OCI-LY3 (cell line): Measurements from ENCODE around the gene FAM98A.

Source experiments
- EZH2phosphoT487 ChIP-seq: fragments of 200-600 bp; shearing (Covaris generic); IDR thresholded peaks from 2 replicates; pipeline ENCODE4 v1.6.1; 2018; ENCODE audit warnings: antibody characterized with exemption, mixed run types, low read depth
- TF ChIP-seq, protein P1 (sequence below): fragments of 200-600, 300-600 bp; sonication (generic); IDR thresholded peaks from 2 replicates; pipeline ENCODE4 v1.5.1; 2014; ENCODE audit warnings: antibody characterized with exemption, low read length, low read depth

DNA sequence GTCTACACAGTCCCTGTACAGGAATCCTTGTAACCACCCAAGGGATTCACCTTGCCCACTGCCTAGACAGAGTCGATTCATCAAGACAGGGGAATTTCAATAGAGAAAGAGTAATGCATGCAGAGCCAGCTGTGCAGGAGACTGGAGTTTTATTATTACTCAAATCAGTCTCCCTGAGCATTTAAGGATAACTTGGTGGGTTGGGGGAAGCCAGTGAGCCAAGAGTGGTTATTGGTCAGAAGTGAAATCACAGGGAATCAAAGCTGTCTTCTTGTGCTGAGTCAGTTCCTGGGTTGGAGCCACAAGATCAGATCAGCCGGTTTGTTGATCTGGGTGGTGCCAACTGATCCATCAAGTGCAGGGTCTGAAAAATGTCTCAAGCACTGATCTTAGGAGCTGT lies 17.8 kb upstream of the FAM98A start:
- TF ChIP-seq EZH2phosphoT487, result no peak
- TF ChIP-seq, protein P1, sequence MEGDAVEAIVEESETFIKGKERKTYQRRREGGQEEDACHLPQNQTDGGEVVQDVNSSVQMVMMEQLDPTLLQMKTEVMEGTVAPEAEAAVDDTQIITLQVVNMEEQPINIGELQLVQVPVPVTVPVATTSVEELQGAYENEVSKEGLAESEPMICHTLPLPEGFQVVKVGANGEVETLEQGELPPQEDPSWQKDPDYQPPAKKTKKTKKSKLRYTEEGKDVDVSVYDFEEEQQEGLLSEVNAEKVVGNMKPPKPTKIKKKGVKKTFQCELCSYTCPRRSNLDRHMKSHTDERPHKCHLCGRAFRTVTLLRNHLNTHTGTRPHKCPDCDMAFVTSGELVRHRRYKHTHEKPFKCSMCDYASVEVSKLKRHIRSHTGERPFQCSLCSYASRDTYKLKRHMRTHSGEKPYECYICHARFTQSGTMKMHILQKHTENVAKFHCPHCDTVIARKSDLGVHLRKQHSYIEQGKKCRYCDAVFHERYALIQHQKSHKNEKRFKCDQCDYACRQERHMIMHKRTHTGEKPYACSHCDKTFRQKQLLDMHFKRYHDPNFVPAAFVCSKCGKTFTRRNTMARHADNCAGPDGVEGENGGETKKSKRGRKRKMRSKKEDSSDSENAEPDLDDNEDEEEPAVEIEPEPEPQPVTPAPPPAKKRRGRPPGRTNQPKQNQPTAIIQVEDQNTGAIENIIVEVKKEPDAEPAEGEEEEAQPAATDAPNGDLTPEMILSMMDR, result no peak
